GM23338 (cell line): ENCODE measurements around the gene IL22RA1. TPM values are rescaled to one million over a fixed set of nuclear protein-coding genes. Genes with fewer than 3 reads are reported as not detected.

Experiments
- ATAC-seq: fragments of 200-7000 bp; cut with Tn5 transposase; 3 replicates; pipeline ENCODE4 v1.9.1; 2020
- DNase-seq: peaks from one replicate; pipeline ENCODE4 v3.0.0-alpha.2; 2015; ENCODE audit warnings: low spot score
- H2AFZ ChIP-seq: fragments of 200-600 bp; sonication (generic); 2 replicates; pipeline ENCODE4 v1.8.0; 2016; ENCODE audit warnings: antibody characterized with exemption, mild to moderate bottlenecking, moderate library complexity
- H3F3A ChIP-seq: fragments of 200-600 bp; sonication (generic); replicated peaks from 2 replicates; pipeline ENCODE4 v1.8.0; 2017; ENCODE audit warnings: antibody characterized with exemption, mixed run types, low read depth
- H3K27ac ChIP-seq: fragments of 200-600 bp; sonication (generic); 2 replicates; pipeline ENCODE4 v1.6.1; 2016; ENCODE audit warnings: low read depth
- H3K27me3 ChIP-seq: fragments of 200-600 bp; sonication (generic); 2 replicates; pipeline ENCODE4 v1.8.0; 2016; ENCODE audit warnings: mild to moderate bottlenecking, mixed run types, moderate library complexity; ENCODE audit not compliant: insufficient read depth
- H3K36me3 ChIP-seq: fragments of 200-600 bp; sonication (generic); 2 replicates; pipeline ENCODE4 v1.8.0; 2016; ENCODE audit warnings: mild to moderate bottlenecking; ENCODE audit not compliant: insufficient read depth
- H3K4me1 ChIP-seq: fragments of 200-600 bp; sonication (generic); 2 replicates; pipeline ENCODE4 v1.8.0; 2016; ENCODE audit warnings: mild to moderate bottlenecking, moderate library complexity; ENCODE audit not compliant: insufficient read depth
- H3K4me2 ChIP-seq: fragments of 200-600 bp; sonication (generic); 2 replicates; pipeline ENCODE4 v1.7.1; 2017; ENCODE audit warnings: mixed run types
- H3K4me3 ChIP-seq: fragments of 200-600 bp; sonication (generic); 2 replicates; pipeline ENCODE4 v1.6.1; 2016; ENCODE audit warnings: mixed run types
- H3K79me2 ChIP-seq: fragments of 200-600 bp; sonication (generic); replicated peaks from 2 replicates; pipeline ENCODE4 v1.8.0; 2017; ENCODE audit warnings: mild to moderate bottlenecking; ENCODE audit not compliant: insufficient read depth
- H3K9me2 ChIP-seq: fragments of 200-600 bp; sonication (generic); 2 replicates; pipeline ENCODE4 v1.8.0; 2017; ENCODE audit not compliant: insufficient read depth
- H4K20me1 ChIP-seq: fragments of 200-600 bp; sonication (generic); replicated peaks from 2 replicates; pipeline ENCODE4 v1.8.0; 2017; ENCODE audit warnings: mild to moderate bottlenecking; ENCODE audit not compliant: insufficient read depth
- H3K27ac Mint-ChIP-seq: 2 replicates; pipeline ENCODE4 v1.8.0; 2020; ENCODE audit warnings: inconsistent platforms, mild to moderate bottlenecking, moderate library complexity, mixed read lengths
- H3K27me3 Mint-ChIP-seq: 3 replicates; pipeline ENCODE4 v1.8.0; 2022; ENCODE audit warnings: low read depth, mild to moderate bottlenecking, moderate library complexity, mixed read lengths, inconsistent platforms; ENCODE audit not compliant: insufficient read depth, poor library complexity
- H3K36me3 Mint-ChIP-seq: 3 replicates; pipeline ENCODE4 v1.8.0; 2021; ENCODE audit warnings: low read depth, mild to moderate bottlenecking, inconsistent platforms, moderate library complexity, mixed read lengths
- H3K4me1 Mint-ChIP-seq: 3 replicates; pipeline ENCODE4 v1.8.0; 2020; ENCODE audit warnings: mild to moderate bottlenecking, inconsistent platforms, mixed read lengths
- H3K4me3 Mint-ChIP-seq: 3 replicates; pipeline ENCODE4 v1.8.0; 2021; ENCODE audit warnings: moderate library complexity, mild to moderate bottlenecking, inconsistent platforms, mixed read lengths
- H3K9me3 Mint-ChIP-seq: 3 replicates; pipeline ENCODE4 v1.8.0; 2020; ENCODE audit warnings: moderate library complexity, mild to moderate bottlenecking, inconsistent platforms, mixed read lengths
- CREB1 ChIP-seq: fragments of 250-450 bp; sonication (Bioruptor Pico); IDR thresholded peaks from 2 replicates; pipeline ENCODE4 v1.5.0; 2020; ENCODE audit warnings: low read depth, mild to moderate bottlenecking, moderate library complexity
- EZH2 ChIP-seq: fragments of 200-600 bp; sonication (generic); IDR thresholded peaks from one replicate; pipeline ENCODE4 v1.8.0; 2017; ENCODE audit warnings: antibody characterized with exemption, mild to moderate bottlenecking, low read depth; ENCODE audit not compliant: unreplicated experiment
- EZH2phosphoT487 ChIP-seq: fragments of 200-600 bp; sonication (generic); IDR thresholded peaks from one replicate; pipeline ENCODE4 v1.8.1; 2018; ENCODE audit warnings: antibody characterized with exemption; ENCODE audit not compliant: unreplicated experiment
- JUNB ChIP-seq: IDR thresholded peaks from one replicate; pipeline ENCODE4 v1.6.1; 2016; ENCODE audit warnings: antibody characterized with exemption; ENCODE audit not compliant: unreplicated experiment
- NANOG ChIP-seq: IDR thresholded peaks from 2 replicates; pipeline ENCODE4 v1.6.1; 2016; ENCODE audit warnings: antibody characterized with exemption, borderline replicate concordance
- POLR2AphosphoS5 ChIP-seq: IDR thresholded peaks from 2 replicates; pipeline ENCODE4 v1.6.1; 2016; ENCODE audit warnings: antibody characterized with exemption, low read depth
- ZNF114 ChIP-seq: fragments of 250-450 bp; sonication (Bioruptor Pico); IDR thresholded peaks from 2 replicates; pipeline ENCODE4 v1.5.0; 2020; ENCODE audit warnings: mild to moderate bottlenecking, moderate library complexity
- ZNF331 ChIP-seq: fragments of 250-450 bp; sonication (Bioruptor Pico); IDR thresholded peaks from 2 replicates; pipeline ENCODE4 v1.5.0; 2020; ENCODE audit warnings: low read depth, mild to moderate bottlenecking, moderate library complexity
- polyA plus RNA-seq: library from polyadenylated mRNA; unstranded; fragments of >200 nt; fragmentation: Nextera tagmentation; extraction: Ambion mirVana; gene quantifications from 2 replicates; pipeline ENCODE4 v1.2.1, GENCODE V29; 2016
- total RNA-seq: library from RNA; depleted of rRNA; stranded (reverse); fragments of >200 nt; shearing (Covaris generic); gene quantifications from 2 replicates; pipeline ENCODE4 v1.2.3, GENCODE V29; 2014
- TF ChIP-seq, protein P1 (sequence below), 2 experiments: fragments of 200-600 bp in 1 of 2; sonication (generic) in 1 of 2; conservative IDR thresholded peaks; 2 replicates each; pipeline versions ENCODE4 v1.5.1 to v1.6.1; 2016 to 2017; ENCODE audit warnings: antibody characterized with exemption in 2 of 2, low read depth in 2 of 2, mild to moderate bottlenecking in 2 of 2, moderate library complexity in 1 of 2
- TF ChIP-seq, protein P2 (sequence below): fragments of 250-450 bp; sonication (Bioruptor Pico); IDR thresholded peaks from 2 replicates; pipeline ENCODE4 v1.5.0; 2020; ENCODE audit warnings: mild to moderate bottlenecking, moderate library complexity
- TF ChIP-seq, protein P3 (sequence below): IDR thresholded peaks from one replicate; pipeline ENCODE4 v1.6.1; 2018; ENCODE audit warnings: antibody characterized with exemption; ENCODE audit not compliant: unreplicated experiment

The IL22RA1 gene
- total and polyA plus RNA-seq, 2 experiments from 2014 or later: 0.11 to 0.28 TPM

DNA sequence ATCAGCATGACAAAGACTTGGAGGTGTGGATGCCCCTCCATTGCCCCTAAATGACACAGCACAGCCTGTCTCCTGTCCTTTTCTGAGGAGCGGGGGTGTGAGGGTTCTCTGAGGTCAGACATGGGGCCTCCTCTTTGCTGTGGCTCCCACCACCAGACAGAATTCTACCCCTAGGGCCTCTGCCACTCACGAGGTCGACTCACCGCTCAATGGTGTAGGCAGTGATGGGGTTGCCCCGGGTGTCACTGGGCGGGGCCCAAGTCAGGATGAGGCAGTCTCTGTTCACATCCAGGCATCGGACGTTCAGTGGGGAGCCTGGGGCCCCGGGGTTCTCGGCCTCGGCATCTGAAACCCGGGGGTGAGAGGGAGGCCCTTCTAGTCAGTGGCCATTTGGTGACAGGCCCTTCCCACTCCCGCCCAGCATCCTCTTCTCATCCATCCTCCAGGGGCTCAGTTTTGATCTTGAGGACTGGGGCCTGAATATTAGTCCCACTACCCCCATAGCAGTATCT lies 50.9 kb downstream of the IL22RA1 start:
- Histone ChIP-seq H3K4me1 (no peaks in the 10 kb centered on the region), H3K27me3 (no peaks in the 10 kb centered on the region), H3K9me2 (no peaks in the 10 kb centered on the region), H3K27ac (no peak overlapping the region), H3F3A (no peaks in the 10 kb centered on the region), H3K79me2 (no peaks in the 10 kb centered on the region), H3K4me3 (no peak overlapping the region), H3K36me3 (no peaks in the 10 kb centered on the region), H3K4me2 (no peak overlapping the region), H4K20me1 (no peaks in the 10 kb centered on the region), H2AFZ (no peak overlapping the region)
- no peaks in the 10 kb centered on the region for H3K36me3 Mint-ChIP-seq
- peaks cover 7% of the 10 kb centered on the region; the same call in 2 of the 3 replicates for H3K4me1 Mint-ChIP-seq
- TF ChIP-seq EZH2 (no peak), NANOG (no peak), ZNF114 (CRISPR knock-in tag) (no peak)
- peaks cover 4% of the 10 kb centered on the region for H3K27me3 Mint-ChIP-seq
- no peak for ATAC-seq
- no peak overlapping the region for H3K27ac Mint-ChIP-seq
- DNase-seq: no peak
- H3K9me3 Mint-ChIP-seq: no peaks in the 10 kb centered on the region
- no peak overlapping the region for H3K4me3 Mint-ChIP-seq

DNA sequence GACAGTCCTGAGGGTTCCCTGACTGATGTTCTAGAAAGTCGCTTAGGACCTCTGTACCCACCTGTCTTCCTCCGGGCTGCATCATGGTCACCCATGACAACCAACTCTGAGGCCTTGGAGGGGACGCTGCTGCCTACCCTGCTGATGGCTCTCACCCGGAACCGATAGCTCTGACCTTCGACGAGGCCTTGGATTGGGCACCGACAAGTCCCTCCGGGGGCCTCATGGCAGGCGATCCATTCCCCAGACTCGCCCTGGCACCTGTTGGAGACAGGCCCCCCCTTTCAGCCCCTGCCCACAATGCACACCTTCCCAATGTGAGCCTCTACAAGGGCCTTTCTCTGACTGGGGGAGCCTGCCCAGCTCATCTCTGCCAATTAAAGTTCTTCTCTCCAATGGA lies 52.2 kb downstream of the IL22RA1 start:
- Histone ChIP-seq H3F3A (no peaks in the 10 kb centered on the region), H3K4me3 (no peak overlapping the region), H3K9me2 (no peaks in the 10 kb centered on the region), H4K20me1 (no peaks in the 10 kb centered on the region), H3K27me3 (no peaks in the 10 kb centered on the region), H3K4me1 (no peaks in the 10 kb centered on the region), H3K27ac (no peak overlapping the region), H2AFZ (no peak overlapping the region), H3K4me2 (no peak overlapping the region), H3K79me2 (no peaks in the 10 kb centered on the region), H3K36me3 (no peaks in the 10 kb centered on the region)
- DNase-seq (no peak), ATAC-seq (no peak)
- Mint-ChIP-seq H3K4me1 (peaks cover 7% of the 10 kb centered on the region), H3K27ac (no peak overlapping the region), H3K4me3 (no peak overlapping the region), H3K36me3 (no peaks in the 10 kb centered on the region), H3K9me3 (no peaks in the 10 kb centered on the region), H3K27me3 (peaks cover 7% of the 10 kb centered on the region)
- TF ChIP-seq NANOG (no peak), CREB1 (CRISPR knock-in tag) (no peak), ZNF331 (CRISPR knock-in tag) (no peak), POLR2AphosphoS5 (no peak), EZH2phosphoT487 (no peak), JUNB (no peak)
- TF ChIP-seq, protein P1, sequence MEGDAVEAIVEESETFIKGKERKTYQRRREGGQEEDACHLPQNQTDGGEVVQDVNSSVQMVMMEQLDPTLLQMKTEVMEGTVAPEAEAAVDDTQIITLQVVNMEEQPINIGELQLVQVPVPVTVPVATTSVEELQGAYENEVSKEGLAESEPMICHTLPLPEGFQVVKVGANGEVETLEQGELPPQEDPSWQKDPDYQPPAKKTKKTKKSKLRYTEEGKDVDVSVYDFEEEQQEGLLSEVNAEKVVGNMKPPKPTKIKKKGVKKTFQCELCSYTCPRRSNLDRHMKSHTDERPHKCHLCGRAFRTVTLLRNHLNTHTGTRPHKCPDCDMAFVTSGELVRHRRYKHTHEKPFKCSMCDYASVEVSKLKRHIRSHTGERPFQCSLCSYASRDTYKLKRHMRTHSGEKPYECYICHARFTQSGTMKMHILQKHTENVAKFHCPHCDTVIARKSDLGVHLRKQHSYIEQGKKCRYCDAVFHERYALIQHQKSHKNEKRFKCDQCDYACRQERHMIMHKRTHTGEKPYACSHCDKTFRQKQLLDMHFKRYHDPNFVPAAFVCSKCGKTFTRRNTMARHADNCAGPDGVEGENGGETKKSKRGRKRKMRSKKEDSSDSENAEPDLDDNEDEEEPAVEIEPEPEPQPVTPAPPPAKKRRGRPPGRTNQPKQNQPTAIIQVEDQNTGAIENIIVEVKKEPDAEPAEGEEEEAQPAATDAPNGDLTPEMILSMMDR (conservative IDR thresholded peaks at IDR 0.05; ENCODE audit: low read depth in 2 of 2): no peak
- TF ChIP-seq, protein P2, sequence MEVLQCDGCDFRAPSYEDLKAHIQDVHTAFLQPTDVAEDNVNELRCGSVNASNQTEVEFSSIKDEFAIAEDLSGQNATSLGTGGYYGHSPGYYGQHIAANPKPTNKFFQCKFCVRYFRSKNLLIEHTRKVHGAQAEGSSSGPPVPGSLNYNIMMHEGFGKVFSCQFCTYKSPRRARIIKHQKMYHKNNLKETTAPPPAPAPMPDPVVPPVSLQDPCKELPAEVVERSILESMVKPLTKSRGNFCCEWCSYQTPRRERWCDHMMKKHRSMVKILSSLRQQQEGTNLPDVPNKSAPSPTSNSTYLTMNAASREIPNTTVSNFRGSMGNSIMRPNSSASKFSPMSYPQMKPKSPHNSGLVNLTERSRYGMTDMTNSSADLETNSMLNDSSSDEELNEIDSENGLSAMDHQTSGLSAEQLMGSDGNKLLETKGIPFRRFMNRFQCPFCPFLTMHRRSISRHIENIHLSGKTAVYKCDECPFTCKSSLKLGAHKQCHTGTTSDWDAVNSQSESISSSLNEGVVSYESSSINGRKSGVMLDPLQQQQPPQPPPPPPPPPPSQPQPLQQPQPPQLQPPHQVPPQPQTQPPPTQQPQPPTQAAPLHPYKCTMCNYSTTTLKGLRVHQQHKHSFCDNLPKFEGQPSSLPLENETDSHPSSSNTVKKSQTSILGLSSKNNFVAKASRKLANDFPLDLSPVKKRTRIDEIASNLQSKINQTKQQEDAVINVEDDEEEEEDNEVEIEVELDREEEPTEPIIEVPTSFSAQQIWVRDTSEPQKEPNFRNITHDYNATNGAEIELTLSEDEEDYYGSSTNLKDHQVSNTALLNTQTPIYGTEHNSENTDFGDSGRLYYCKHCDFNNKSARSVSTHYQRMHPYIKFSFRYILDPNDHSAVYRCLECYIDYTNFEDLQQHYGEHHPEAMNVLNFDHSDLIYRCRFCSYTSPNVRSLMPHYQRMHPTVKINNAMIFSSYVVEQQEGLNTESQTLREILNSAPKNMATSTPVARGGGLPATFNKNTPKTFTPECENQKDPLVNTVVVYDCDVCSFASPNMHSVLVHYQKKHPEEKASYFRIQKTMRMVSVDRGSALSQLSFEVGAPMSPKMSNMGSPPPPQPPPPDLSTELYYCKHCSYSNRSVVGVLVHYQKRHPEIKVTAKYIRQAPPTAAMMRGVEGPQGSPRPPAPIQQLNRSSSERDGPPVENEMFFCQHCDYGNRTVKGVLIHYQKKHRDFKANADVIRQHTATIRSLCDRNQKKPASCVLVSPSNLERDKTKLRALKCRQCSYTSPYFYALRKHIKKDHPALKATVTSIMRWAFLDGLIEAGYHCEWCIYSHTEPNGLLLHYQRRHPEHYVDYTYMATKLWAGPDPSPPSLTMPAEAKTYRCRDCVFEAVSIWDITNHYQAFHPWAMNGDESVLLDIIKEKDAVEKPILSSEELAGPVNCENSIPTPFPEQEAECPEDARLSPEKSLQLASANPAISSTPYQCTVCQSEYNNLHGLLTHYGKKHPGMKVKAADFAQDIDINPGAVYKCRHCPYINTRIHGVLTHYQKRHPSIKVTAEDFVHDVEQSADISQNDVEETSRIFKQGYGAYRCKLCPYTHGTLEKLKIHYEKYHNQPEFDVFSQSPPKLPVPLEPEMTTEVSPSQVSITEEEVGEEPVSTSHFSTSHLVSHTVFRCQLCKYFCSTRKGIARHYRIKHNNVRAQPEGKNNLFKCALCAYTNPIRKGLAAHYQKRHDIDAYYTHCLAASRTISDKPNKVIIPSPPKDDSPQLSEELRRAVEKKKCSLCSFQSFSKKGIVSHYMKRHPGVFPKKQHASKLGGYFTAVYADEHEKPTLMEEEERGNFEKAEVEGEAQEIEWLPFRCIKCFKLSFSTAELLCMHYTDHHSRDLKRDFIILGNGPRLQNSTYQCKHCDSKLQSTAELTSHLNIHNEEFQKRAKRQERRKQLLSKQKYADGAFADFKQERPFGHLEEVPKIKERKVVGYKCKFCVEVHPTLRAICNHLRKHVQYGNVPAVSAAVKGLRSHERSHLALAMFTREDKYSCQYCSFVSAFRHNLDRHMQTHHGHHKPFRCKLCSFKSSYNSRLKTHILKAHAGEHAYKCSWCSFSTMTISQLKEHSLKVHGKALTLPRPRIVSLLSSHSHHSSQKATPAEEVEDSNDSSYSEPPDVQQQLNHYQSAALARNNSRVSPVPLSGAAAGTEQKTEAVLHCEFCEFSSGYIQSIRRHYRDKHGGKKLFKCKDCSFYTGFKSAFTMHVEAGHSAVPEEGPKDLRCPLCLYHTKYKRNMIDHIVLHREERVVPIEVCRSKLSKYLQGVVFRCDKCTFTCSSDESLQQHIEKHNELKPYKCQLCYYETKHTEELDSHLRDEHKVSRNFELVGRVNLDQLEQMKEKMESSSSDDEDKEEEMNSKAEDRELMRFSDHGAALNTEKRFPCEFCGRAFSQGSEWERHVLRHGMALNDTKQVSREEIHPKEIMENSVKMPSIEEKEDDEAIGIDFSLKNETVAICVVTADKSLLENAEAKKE (CRISPR knock-in tag): no peak
- TF ChIP-seq, protein P3, sequence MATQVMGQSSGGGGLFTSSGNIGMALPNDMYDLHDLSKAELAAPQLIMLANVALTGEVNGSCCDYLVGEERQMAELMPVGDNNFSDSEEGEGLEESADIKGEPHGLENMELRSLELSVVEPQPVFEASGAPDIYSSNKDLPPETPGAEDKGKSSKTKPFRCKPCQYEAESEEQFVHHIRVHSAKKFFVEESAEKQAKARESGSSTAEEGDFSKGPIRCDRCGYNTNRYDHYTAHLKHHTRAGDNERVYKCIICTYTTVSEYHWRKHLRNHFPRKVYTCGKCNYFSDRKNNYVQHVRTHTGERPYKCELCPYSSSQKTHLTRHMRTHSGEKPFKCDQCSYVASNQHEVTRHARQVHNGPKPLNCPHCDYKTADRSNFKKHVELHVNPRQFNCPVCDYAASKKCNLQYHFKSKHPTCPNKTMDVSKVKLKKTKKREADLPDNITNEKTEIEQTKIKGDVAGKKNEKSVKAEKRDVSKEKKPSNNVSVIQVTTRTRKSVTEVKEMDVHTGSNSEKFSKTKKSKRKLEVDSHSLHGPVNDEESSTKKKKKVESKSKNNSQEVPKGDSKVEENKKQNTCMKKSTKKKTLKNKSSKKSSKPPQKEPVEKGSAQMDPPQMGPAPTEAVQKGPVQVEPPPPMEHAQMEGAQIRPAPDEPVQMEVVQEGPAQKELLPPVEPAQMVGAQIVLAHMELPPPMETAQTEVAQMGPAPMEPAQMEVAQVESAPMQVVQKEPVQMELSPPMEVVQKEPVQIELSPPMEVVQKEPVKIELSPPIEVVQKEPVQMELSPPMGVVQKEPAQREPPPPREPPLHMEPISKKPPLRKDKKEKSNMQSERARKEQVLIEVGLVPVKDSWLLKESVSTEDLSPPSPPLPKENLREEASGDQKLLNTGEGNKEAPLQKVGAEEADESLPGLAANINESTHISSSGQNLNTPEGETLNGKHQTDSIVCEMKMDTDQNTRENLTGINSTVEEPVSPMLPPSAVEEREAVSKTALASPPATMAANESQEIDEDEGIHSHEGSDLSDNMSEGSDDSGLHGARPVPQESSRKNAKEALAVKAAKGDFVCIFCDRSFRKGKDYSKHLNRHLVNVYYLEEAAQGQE: no peak
